Activated CD4-positive, alpha-beta T cell treated with anti-CD3 and anti-CD28 coated beads, Interleukin-10, Interleukin-2, amounts not matched to agents 100 ng/mL and 50 ng/mL, durations not matched to agents 16 hours and 8 hours (primary cell): Measurements from ENCODE around the gene SCYGR1.
"Not testable (repeated sequence)": the region's sequence is repeated elsewhere in the genome, so short reads cannot be mapped to it uniquely, and the experiment has no call there.

Experiments
- DNase-seq: peaks from one replicate; pipeline ENCODE4 v3.0.0-alpha.2; 2020

SCYGR1 gene

GRCh38 chr2:227402321-227402720 is 14.6 kb upstream of the SCYGR1 start:
- DNase-seq = no peak

GRCh38 chr2:227401550-227401949 is 13.8 kb upstream of the SCYGR1 start:
- no peak for DNase-seq

GRCh38 chr2:227398684-227399670 is 11.2 kb upstream of the SCYGR1 start:
- DNase-seq = no peak

DNA sequence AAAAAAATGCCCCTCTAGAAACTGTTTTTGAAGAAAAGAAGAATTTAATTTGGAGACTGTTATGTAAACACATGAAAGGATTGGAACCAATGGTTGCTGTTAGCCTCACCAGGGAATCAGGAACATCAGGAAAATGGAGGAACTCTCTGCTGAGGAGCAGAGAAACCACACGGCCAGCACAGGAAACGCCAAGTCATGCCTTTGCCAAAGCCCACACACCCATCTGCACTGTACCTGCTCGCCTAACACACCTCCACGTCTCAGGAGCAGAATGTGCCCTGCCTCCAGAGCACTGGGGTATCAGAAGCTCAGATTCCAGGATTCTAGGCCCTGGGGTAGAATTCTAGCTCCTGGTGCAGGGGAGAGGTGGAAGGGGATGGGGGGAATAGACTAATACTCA is 9.8 kb upstream of the SCYGR1 start:
- DNase-seq = no peak

DNA sequence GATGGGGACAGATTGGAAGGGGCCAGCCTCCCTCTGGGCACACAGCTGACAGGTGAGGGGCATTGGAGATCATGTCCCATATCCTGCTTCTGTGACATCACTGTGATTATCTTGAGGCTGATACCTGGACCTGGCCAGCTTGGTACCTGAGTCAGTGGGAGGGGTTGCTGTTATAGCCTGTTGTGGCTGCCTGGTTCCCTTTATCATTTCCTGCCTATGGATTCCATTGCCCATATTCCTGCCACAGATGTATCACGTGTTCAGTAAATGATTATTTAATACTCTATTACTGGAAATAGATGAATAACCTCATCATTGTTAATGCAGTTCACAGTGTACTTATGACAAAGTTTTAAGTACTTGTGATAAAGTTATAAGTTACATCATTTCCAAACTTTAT is 7.8 kb upstream of the SCYGR1 start:
- DNase-seq = no peak

GRCh38 chr2:227394401-227394800 is 6.7 kb upstream of the SCYGR1 start:
- DNase-seq = no peak

DNA sequence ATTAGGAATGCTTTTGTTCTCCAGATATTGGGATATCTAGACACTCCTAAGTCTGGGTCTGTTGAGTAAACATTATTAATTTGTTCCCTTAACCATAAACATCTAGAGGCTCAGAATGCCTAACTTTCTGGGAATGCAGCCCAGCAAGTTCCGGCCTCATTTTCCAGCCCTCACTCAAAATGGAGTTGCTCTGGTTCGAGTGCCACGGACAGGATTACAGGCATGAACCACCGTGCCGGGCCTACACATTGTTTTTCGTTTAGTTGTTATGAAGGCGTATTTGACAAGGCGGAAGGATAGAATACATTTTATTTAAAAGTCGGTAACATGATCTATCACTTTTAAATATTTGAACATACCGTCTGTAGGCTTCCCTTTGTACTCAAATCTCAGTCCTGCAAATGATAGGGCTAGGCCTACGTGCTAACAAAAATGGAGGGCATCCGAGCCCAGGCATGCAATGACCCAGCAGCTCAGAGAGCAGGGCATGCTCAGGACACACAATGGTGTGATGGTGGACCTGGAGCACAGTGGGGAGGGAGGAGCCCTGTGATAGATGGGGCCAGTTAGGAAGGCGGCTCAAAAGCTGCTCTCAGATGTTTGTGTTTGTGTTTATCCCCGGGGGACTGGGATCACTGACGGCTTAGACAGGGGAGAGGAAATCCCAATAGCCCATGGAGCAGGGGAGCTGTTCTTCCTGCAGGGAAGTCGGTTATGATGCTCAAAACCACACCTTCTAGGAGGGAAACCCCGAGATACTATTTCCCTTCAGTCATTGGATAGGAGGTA is 2.9 kb upstream of the SCYGR1 start:
- DNase-seq = no peak

- no peak for DNase-seq
Observed at GRCh38 chr2:227389661-227390060, 1.9 kb upstream of the SCYGR1 start.

- DNase-seq = no peak
Observed at GRCh38 chr2:227389231-227389630, 1.5 kb upstream of the SCYGR1 start.

GRCh38 chr2:227388537-227389011 is 825 bp upstream of the SCYGR1 start:
- DNase-seq = no peak

- DNase-seq = no peak
Observed at GRCh38 chr2:227386630-227387029, 1.1 kb downstream of the SCYGR1 start.

- DNase-seq = no peak
Observed at GRCh38 chr2:227383686-227384085, 4.1 kb downstream of the SCYGR1 start.

- DNase-seq = not testable (repeated sequence)
Observed at GRCh38 chr2:227382241-227382835, 5.4 kb downstream of the SCYGR1 start.

DNA sequence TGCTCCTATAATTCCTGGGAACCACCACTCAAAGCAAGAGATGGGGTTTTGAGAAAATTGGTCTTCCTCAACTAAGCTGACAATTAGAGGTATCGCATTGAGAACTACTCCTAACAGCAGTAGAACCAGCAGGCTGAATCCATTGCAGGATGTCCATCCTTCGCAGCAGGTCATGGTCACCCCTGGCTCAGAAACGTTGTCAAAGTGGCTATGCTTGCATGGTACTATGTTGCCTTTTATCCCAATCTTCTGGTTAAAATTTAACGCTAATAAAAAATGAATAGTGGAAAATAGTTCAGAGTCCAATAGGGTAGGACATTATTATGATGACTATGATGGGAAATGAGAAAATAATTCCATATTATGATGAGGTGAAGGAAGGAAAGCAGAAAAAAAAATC is 8.7 kb downstream of the SCYGR1 start, which contains the start of gene TM4SF20:
Gene TM4SF20, minus strand, starts transcription at position 212 of the 400 bp plus-strand sequence. Its CDS starts 38 bp downstream, at position 174.
- DNase-seq = no peak

DNA sequence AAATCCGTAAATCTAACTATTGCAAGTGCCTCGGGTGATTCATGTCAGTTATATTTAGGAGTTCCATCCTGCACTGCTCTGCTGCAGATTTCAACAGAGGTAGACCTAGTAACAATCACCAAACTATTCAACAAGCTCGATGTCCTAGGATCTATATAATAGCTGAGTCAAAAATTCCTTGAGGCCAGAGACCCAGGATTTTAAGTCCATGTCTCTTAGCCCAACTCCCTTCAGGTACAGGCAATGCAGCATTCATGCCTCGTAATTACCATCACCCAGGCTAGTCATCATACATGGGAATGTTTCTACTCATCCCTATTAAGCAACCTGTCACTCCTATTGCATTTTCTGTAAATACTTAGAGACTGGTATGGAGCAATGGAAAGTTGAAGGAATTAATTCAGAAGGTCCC is 9.4 kb downstream of the SCYGR1 start:
- DNase-seq = no peak

DNA sequence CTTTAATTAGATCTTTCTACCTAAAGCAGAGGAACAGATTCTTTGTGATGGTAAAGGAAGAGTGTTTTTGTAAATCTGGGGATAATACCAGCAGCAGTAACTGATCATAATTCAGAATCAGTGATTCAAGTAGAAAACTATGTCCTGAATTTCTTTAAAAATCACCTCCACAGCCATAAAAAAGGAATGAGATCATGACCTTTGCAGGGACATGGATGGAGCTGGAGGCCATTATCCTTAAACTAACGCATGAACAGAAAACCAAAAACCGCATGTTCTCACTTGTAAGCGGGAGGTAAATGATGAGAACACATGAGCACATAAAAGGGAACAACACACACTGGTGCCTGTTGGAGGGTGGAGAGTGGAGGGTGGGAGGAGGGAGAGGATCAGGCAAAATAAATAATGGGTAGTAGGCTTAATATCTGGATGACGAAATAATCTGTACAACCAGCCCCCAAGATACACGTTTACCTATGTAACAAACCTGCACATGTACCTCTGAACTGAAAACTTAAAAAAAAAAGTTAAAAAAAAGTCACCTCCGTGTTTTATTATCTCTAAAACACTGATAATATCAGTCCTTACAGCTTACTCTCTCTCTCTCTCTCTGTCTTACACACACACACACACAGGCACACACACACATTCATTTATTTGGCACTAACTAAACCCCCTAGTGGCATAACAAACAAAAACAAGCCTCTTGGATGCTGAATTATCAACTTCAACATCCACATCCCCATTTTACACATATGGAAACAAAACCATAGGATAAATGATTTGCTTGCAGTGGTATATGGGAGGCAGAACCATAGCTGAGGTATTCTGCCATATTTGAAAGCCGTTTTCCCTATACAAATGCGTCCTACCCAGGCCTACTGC is 10.0 kb downstream of the SCYGR1 start:
- no peak for DNase-seq

DNA sequence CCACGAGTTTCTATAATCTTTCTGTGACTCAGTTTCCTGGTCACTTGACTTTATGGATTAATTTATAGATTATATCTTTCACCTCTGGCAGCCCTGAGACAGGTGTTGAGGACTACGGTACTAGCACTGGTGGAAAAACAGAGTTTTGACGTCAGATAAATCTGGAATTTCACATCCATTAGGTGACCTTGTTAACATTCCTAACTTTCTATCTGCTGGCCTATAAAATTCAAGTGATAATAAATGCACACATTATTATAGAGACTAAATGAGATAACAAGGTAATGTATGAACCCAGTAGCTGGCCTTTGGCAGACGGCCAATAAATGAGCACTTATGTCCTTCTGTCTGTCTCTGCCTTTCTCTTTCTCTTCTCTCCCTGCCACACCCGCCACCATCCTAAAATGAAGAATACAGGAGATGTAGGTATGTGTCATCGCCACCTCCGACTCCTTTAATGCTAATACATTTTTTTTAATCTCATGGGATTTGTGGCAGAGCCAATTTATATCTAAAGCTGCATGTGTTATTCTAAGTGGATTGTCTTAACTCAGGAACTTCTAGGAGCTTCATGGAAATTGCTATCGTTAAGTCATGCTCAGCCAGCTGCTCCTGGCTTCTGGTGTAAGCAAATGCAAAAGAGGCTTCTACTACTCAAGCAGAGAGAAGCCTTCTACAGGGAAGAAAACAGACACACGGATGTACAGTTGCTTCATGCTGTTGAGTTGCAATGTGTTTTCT is 10.9 kb downstream of the SCYGR1 start:
- DNase-seq = no peak

GRCh38 chr2:227374158-227374557 is 13.6 kb downstream of the SCYGR1 start:
- DNase-seq = peak; percentile 78

- no peak for DNase-seq
Observed at GRCh38 chr2:227373389-227373788, 14.4 kb downstream of the SCYGR1 start.

GRCh38 chr2:227370791-227371312 is 16.9 kb downstream of the SCYGR1 start:
- peak; percentile 19 for DNase-seq

- DNase-seq = no peak
Observed at GRCh38 chr2:227370092-227370491, 17.7 kb downstream of the SCYGR1 start.
